K562 (cell line): Measurements from ENCODE around the gene CCDC50. TPM values are rescaled to one million over a fixed set of nuclear protein-coding genes. Genes with fewer than 3 reads are reported as not detected.

Experiments used
- ARNT ChIP-seq, 2 experiments: fragments of 450-650 bp; IDR thresholded peaks; 2 replicates each; pipeline ENCODE4 v1.6.1; 2016; ENCODE audit warnings: mild to moderate bottlenecking in 1 of 2
- BCOR ChIP-seq: fragments of 450-650 bp; IDR thresholded peaks from 2 replicates; pipeline ENCODE4 v1.6.1; 2016
- CBX8 ChIP-seq: fragments of 200-600 bp; sonication (generic); IDR thresholded peaks from 2 replicates; pipeline ENCODE4 v1.6.1; 2012; ENCODE audit warnings: borderline replicate concordance, mixed run types, low read depth, mild to moderate bottlenecking, moderate library complexity, mixed read lengths, low read length, control low read depth, inconsistent platforms; ENCODE audit not compliant: poor library complexity, severe bottlenecking; ENCODE audit errors: extremely low read depth
- CREM ChIP-seq: IDR thresholded peaks from 2 replicates; pipeline ENCODE4 v1.6.1; 2014; ENCODE audit warnings: antibody characterized with exemption, low read depth
- FOSL1 ChIP-seq: fragments of 200-800 bp; sonication (Bioruptor generic); conservative IDR thresholded peaks from 2 replicates; pipeline ENCODE4 v1.6.1; 2016; ENCODE audit warnings: missing genetic modification characterization, missing compliant biosample characterization
- GTF2A2 ChIP-seq: IDR thresholded peaks from 2 replicates; pipeline ENCODE4 v1.6.1; 2016; ENCODE audit warnings: mild to moderate bottlenecking, missing genetic modification characterization, missing compliant biosample characterization
- JUND ChIP-seq, 2 experiments: IDR thresholded peaks; 2 replicates in 1 of 2; 3 replicates in 1 of 2; pipeline ENCODE4 v1.6.1; 2011; ENCODE audit warnings: borderline replicate concordance in 2 of 2, low read depth in 2 of 2, low read length in 2 of 2, improper control_type of control experiment in 1 of 2, missing biosample characterization in 1 of 2, missing genetic modification characterization in 1 of 2, missing genetic modification reagents in 1 of 2
- NCOR1 ChIP-seq: fragments of 450-650 bp; IDR thresholded peaks from 2 replicates; pipeline ENCODE4 v1.6.1; 2016; ENCODE audit warnings: mild to moderate bottlenecking, moderate library complexity
- POLR2AphosphoS5 ChIP-seq: IDR thresholded peaks from 2 replicates; pipeline ENCODE4 v1.6.1; 2011; ENCODE audit warnings: mild to moderate bottlenecking, low read depth, low read length, moderate library complexity; ENCODE audit not compliant: control insufficient read depth, insufficient read depth
- RBM17 ChIP-seq: fragments of 200-400 bp; formaldehyde crosslinking; IDR thresholded peaks from 2 replicates; pipeline ENCODE4 v1.6.1; 2017; ENCODE audit warnings: low read depth, mild to moderate bottlenecking, low read length, borderline replicate concordance
- SAFB2 ChIP-seq: fragments of 200-400 bp; formaldehyde crosslinking; IDR thresholded peaks from 2 replicates; pipeline ENCODE4 v1.6.1; 2018; ENCODE audit warnings: borderline replicate concordance, low read length, low read depth, moderate library complexity; ENCODE audit not compliant: severe bottlenecking
- SMAD1 ChIP-seq: fragments of 150-350 bp; IDR thresholded peaks from 2 replicates; pipeline ENCODE4 v1.6.1; 2014; ENCODE audit warnings: low read length, low read depth; ENCODE audit not compliant: partially characterized antibody
- SMARCC2 ChIP-seq: fragments of 450-650 bp; IDR thresholded peaks from 2 replicates; pipeline ENCODE4 v1.6.1; 2017; ENCODE audit warnings: antibody characterized with exemption, moderate library complexity, mild to moderate bottlenecking, low read depth
- SP1 ChIP-seq: sonication (generic); formaldehyde crosslinking; IDR thresholded peaks from 2 replicates; pipeline ENCODE4 v1.8.1; 2022; ENCODE audit warnings: mild to moderate bottlenecking, missing genetic modification reagents
- TCF3 ChIP-seq: sonication (generic); formaldehyde crosslinking; IDR thresholded peaks from 2 replicates; pipeline ENCODE4 v1.4.0; 2020; ENCODE audit warnings: mild to moderate bottlenecking, missing genetic modification reagents
- U2AF1 ChIP-seq: fragments of 200-400 bp; formaldehyde crosslinking; optimal IDR thresholded peaks from 2 replicates; pipeline ENCODE3; 2017; ENCODE audit warnings: mild to moderate bottlenecking, low read depth, low read length, moderate library complexity
- ZHX1 ChIP-seq: fragments of 150-350 bp; conservative IDR thresholded peaks from 2 replicates; pipeline ENCODE4 v1.6.1; 2014; ENCODE audit warnings: low read length
- ZNF384 ChIP-seq: IDR thresholded peaks from 2 replicates; pipeline ENCODE4 v1.6.1; 2012; ENCODE audit warnings: low read depth, low read length, improper control_type of control experiment
- ZNF444 ChIP-seq: fragments of 250-450 bp; sonication (Bioruptor Pico); IDR thresholded peaks from 2 replicates; pipeline ENCODE4 v1.4.0; 2020; ENCODE audit warnings: mild to moderate bottlenecking, moderate library complexity
- ZNF830 ChIP-seq: fragments of 250-450 bp; sonication (Bioruptor Pico); IDR thresholded peaks from 2 replicates; pipeline ENCODE4 v1.5.0; 2021; ENCODE audit warnings: mild to moderate bottlenecking
- ZSCAN29 ChIP-seq: fragments of 450-650 bp; IDR thresholded peaks from 2 replicates; pipeline ENCODE4 v1.6.1; 2017
- ZSCAN32 ChIP-seq: fragments of 450-650 bp; formaldehyde crosslinking; IDR thresholded peaks from 2 replicates; pipeline ENCODE4 v1.4.0; 2020; ENCODE audit warnings: mild to moderate bottlenecking, moderate library complexity
- polyA plus RNA-seq, 8 experiments: library from polyadenylated mRNA; depleted of rRNA in 4 of 8; stranded (reverse) in 5 of 8; unstranded in 3 of 8; fragments of >200 nt; fragmentation: Nextera tagmentation in 2 of 8; fragmentation: Illumina TruSeq in 1 of 8; extraction: Ambion mirVana in 2 of 8; extraction: Trizol in 1 of 8; gene quantifications; 2 replicates each; pipeline versions ENCODE4 v1.2.1 to v1.2.3, GENCODE V29; 2011 to 2014; ENCODE audit warnings: inconsistent platforms in 1 of 8, missing spikeins in 1 of 8
- total RNA-seq, 7 experiments: library from RNA; depleted of rRNA in 6 of 7; stranded (reverse); fragments of >200 nt in 6 of 7; fragmentation: Illumina TruSeq in 2 of 7; extraction: Trizol in 2 of 7; gene quantifications; 2 replicates each; pipeline versions ENCODE4 v1.2.1 to v1.2.3, GENCODE V29; 2011 to 2021; ENCODE audit warnings: low replicate concordance in 1 of 7
- TF ChIP-seq, protein P1 (sequence below): fragments of 200-800 bp; sonication (Bioruptor generic); IDR thresholded peaks from 2 replicates; pipeline ENCODE4 v1.6.1; 2017; ENCODE audit warnings: missing genetic modification characterization, missing compliant biosample characterization
- TF ChIP-seq, protein P2 (sequence below): fragments of 450-650 bp; IDR thresholded peaks from 2 replicates; pipeline ENCODE4 v1.6.1; 2016

Gene CCDC50
- total and polyA plus RNA-seq, 9 of the 15 experiments (the other 6 are each of a cell fraction or from before 2014, with no cell fraction given): 8.4 to 63.4 (median 40.4) TPM

DNA sequence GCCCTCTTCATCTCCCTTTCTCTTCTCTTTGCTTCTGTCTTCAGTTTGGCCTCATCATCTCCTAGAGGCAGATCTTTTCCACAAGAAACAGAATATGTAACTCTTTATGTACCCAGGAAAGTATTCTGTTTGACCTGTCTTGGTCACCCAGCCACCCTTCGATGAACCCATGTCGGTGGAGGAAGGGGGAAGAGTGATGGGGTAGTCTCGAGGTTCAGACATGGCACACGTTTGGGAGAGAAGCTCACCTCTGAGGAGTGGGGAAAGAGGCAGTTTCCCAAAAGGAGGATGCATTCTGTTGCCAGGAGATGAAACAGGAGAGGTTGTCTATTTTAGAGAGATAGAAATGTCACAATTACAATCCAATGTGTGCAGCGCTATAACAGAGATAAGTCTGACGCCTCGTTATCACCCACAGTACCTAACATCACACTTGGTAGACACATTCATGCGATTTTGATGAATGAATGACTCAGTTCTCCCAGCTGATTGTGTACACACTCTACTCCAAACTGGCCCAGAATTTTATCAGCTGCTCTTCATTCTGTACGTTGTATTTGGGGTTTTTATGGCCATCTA, 722 bp upstream of the CCDC50 start (continued):
- TF ChIP-seq, protein P1, sequence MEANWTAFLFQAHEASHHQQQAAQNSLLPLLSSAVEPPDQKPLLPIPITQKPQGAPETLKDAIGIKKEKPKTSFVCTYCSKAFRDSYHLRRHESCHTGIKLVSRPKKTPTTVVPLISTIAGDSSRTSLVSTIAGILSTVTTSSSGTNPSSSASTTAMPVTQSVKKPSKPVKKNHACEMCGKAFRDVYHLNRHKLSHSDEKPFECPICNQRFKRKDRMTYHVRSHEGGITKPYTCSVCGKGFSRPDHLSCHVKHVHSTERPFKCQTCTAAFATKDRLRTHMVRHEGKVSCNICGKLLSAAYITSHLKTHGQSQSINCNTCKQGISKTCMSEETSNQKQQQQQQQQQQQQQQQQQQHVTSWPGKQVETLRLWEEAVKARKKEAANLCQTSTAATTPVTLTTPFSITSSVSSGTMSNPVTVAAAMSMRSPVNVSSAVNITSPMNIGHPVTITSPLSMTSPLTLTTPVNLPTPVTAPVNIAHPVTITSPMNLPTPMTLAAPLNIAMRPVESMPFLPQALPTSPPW: no peak
- TF ChIP-seq ZNF830 (CRISPR knock-in tag): no peak
- no peak for TF ChIP-seq SMAD1
- no peak for TF ChIP-seq GTF2A2 (tag)
- TF ChIP-seq SAFB2: no peak
- TF ChIP-seq POLR2AphosphoS5: peak; percentile 45; the same call in 1 of the 2 replicates
- no peak for TF ChIP-seq U2AF1
- TF ChIP-seq RBM17: no peak
- no peak for TF ChIP-seq ZSCAN29
- TF ChIP-seq FOSL1: peak; percentile 75
- TF ChIP-seq, protein P2, sequence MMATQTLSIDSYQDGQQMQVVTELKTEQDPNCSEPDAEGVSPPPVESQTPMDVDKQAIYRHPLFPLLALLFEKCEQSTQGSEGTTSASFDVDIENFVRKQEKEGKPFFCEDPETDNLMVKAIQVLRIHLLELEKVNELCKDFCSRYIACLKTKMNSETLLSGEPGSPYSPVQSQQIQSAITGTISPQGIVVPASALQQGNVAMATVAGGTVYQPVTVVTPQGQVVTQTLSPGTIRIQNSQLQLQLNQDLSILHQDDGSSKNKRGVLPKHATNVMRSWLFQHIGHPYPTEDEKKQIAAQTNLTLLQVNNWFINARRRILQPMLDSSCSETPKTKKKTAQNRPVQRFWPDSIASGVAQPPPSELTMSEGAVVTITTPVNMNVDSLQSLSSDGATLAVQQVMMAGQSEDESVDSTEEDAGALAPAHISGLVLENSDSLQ: no peak
- peak; percentile 43; the same call in 1 of the 2 replicates for TF ChIP-seq TCF3 (CRISPR knock-in tag)
- no peak for TF ChIP-seq ZNF384
- TF ChIP-seq ZSCAN32 (CRISPR knock-in tag): no peak
- peak; percentile 38; the same call in 1 of the 2 replicates for TF ChIP-seq CREM
- no peak for TF ChIP-seq SMARCC2
- no peak for TF ChIP-seq CBX8
- TF ChIP-seq ARNT (IDR thresholded peaks at IDR 0.05): peak in 1 of 2 experiments; percentile 65; a peak in 1 of 4 replicates
- TF ChIP-seq SP1 (CRISPR knock-in tag): no peak
- no peak for TF ChIP-seq BCOR
- TF ChIP-seq JUND (IDR thresholded peaks at IDR 0.05; ENCODE audit: borderline replicate concordance, low read depth, low read length): peak; percentile 74
- TF ChIP-seq JUND (tag; IDR thresholded peaks at IDR 0.05; ENCODE audit: borderline replicate concordance, low read depth, low read length): peak; percentile 85; the same call in 2 of the 3 replicates
- no peak for TF ChIP-seq ZHX1
- no peak for TF ChIP-seq ZNF444
- peak; percentile 23; the same call in 1 of the 2 replicates for TF ChIP-seq NCOR1
